Measurements from ENCODE around the gene DLGAP4.

DNA sequence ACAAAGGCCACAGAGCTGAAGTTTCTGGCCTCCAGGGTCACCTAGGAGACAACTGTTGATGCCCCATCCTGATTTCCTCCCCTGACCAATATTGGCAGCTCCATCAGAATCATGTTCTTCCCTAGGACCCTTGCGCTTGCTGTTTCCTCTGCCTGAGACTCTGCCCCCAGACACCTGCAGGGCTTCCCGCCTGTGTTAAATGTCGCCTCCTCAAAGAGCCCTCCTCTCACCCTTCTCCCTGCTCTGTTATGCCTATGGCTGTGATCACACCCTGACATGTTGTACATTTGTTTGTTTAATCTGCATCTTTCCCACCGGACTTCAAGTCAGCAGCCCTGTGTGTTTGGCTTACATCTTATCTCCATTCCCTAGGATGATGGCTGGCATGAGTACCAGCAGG, 30.1 kb downstream of the DLGAP4 start:
- no peak for TF ChIP-seq POLR2AphosphoS5 (IDR thresholded peaks at IDR 0.05; ENCODE audit: low read depth, low read length)
- TF ChIP-seq POLR2A (IDR thresholded peaks at IDR 0.05; ENCODE audit: low read depth, low read length) = no peak
- no peak for TF ChIP-seq TAF1 (IDR thresholded peaks at IDR 0.05; ENCODE audit: borderline replicate concordance, low read depth, low read length)
